GM03348 (cell line): Measurements from ENCODE around the gene PIGC.
A peak's percentile ranks its signal among the peaks of the same experiment; 100 is the strongest.

Experiments used
- DNase-seq: peaks from one replicate; pipeline ENCODE4 v3.0.0; 2012; ENCODE audit warnings: low spot score

PIGC gene

DNA sequence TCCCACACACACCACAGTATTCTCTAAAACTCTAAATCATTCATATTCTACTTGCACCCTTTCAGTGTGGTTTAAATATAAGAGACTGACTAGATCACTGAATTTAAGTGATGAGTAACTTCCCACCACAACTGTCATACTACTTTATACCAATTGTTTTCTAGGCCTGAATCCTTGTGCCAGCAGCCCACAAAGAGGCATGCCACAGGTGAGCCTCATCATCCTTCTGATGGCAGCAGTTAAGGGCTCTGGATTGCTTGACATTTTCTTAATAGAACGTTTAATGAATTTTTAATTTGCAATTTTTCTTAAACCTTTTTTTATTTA, 13.8 kb downstream of the PIGC start:
- DNase-seq, result no peak

DNA sequence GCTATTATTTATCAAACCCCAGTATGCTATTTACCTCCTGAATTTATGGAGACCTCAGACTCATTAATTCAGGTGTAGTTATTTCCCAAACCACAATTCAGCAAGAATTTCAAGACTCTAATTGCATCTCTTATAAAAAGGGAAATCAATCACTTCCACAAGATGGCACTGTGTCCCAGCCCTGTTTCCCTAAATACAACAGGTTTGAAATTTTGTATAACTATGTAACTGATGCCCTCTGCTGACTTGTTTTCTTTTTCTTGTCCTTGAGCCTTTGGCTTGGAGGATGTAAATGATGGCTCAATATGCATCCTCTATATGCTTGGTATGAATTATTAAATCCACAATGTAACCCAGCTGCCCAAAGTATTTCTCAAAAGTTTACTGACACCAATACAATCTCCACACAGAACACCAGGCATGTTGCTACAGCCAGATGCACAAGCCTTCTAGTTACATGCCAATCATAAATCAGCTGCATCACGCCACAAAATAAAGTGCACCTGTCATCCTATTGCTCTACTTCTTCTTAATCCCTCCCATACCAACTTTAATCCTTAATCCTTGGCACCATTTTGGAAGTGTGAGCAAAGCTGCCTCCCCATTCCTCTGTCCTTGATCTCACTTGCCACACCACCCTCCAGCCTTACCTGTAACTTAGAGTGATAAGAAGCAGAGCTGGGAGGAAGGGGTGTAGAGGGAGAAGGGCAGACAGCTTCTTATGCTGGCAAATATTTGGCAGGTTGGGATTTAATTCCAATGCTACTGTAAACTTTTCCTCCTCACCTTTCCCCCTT, 14.3 kb downstream of the PIGC start:
- peak; percentile 75 for DNase-seq

DNA sequence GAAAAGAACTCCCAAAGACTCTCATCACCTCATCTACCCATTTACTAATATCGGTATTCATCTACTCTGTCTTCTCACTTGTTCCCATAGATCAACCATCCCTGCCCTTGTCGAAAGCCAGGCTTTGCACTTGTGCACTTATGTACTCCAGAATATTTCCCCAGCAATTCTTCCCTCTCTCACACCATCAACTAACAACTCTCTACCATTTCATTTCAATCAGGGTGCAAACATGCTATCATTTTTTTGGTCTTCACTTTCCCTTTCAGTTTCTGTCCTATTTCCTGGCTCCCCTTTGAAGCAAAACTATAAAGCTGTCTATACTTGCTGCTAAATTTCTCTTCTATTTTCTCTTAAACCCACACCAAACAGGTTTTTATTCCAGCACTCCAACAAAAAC, 16.7 kb downstream of the PIGC start:
- DNase-seq, result no peak

DNA sequence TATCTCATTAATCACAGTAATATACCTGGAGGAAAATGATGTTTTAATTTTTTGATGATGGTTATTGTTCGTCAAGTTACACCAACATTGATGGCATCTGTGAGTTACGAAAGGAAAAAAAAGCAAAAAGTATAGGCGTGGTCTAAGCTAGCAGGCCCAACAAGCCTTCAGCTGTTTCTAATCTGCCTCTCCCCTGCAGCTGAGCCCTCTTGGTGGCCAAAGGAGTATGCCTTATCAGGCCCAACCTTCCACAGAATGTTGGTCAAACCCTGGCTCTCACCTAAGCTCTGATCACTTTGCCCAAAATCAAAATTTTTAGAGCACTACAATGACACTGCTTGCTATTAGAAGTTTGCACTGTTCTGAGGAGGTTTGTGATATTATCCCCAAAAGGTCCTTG, 18.5 kb downstream of the PIGC start:
- DNase-seq, result no peak

DNA sequence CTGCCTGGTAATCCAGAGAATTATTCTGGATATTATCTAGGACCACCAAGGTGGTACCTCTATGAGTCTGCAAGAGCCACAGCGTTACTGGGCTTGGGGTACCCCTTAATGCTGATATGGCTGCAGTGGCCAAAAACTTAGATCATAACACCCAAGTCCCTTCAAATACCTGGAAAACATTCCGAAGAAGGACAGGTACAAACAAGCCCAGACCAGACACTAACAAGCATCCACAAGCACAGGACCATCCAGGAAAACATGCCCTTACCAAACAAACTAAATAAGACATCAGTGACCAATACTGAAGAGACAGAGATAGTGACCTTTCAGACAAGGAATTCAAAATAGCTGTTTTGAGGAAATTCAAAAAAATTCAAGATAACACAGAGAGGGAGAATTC, 20.5 kb downstream of the PIGC start:
- DNase-seq, result no peak

DNA sequence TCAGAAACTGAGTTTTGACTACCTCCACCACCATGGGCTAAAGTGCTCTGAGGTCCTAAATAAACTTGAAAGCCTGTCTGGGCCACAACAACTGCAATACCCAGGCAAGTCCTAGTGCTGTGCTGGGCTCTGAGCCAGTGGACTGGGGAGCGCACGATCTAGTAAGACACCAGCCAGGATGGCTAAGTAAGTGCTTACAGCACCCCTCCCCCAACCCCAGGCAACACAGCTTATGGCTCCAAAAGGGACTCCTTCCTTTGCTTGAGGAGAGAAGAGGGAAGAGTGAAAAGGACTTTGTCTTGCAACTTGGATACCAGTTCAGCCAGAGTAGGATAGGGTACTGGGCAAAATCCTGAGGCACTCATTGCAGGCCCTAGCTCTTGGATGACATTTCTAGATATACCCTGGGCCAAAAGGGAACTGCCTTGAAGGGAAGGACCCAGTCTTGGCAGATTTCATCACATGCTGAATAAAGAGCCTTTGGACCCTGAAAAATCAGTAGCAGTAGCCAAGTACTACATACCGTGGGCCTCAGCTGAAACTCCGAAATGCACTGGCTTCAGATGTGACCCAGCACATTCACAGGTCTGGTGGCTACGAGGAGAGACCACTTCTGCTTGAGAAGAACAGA, 21.8 kb downstream of the PIGC start:
- DNase-seq, result no peak

DNA sequence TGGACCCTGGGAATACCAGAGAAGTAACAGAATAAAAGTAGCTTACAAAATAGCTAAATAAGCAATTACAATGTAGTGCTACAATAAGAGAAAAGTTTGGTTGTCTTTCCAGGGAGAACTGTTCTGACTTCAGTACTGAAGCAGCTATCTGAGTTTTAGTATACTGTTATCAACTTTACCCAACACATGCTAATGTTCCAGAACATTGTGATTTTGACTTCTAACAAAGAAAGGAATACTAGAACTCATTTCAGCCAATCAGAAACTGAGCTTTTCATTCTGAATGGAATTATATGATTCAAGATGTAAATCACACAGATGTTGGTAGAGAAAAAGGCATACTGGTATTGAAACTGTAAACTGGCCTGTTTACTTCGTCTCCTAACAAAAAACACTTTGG, 23.5 kb downstream of the PIGC start, which contains the start of gene C1orf105:
C1orf105 (plus strand) TSS at position 301 of the 400 bp plus-strand sequence. CDS start 201 bp downstream, outside the sequence.
- DNase-seq, result no peak

DNA sequence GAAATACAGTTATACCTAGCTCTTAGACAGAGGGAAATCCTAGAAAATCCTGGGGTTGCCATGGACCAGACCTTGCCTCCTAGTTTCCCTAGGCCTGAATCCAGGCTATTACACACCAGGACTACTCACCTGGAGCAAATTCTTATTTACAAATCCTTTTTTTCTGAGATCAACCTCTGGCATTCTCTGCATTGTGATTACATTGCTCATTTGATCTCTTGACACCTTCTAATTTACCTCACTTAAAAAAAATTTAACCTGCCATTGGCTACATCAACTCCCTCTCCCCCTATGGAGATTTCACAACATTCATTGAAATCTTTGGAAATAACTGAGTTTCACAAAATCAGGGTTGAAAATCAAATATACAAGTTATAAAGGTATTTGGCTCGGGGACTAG, 26.3 kb downstream of the PIGC start:
- DNase-seq, result no peak

DNA sequence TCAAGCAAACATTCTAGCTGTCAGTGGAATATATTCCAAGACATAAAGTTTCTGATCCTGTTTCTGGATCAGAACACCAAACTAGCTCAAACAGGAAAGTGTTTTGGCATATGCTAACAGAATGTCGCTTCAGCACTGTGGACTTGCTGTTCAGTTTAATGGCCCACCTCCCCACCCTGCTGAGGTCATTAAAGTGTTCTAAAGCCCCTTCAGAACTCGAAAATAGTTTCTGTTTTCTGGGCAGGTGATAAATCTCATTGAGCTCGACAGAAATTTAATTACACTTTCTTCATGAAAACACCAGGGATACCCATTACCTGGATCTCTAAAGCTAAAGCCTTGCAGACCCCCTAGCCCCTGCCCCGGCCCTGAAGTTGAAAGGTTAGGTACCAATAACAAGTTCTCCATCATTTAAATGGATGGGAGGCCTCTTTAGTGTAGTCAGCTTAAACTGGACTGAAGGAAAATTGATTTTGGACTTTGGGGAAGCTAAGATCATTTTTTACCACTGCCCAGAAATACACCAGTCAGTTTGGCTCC, 27.3 kb downstream of the PIGC start:
- DNase-seq, result no peak

DNA sequence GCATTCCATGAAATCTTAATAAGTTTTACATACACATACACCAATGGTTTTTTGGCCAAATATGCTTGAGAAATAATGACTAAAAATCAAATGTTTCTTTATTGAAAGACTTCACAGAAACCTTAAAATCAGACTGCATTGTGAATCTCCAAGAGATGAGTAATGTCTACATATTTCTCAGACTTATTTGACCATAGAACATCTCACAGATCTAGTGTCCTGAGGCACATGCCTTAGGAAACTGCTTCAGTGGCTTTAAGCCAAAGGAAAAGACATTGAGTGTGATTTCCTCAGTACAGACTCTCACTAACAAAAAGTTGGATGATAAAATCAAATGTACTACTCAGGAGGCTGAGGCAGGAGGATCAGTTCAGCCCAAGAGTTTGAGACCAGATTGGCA, 29.5 kb downstream of the PIGC start:
- peak; percentile 49 for DNase-seq

DNA sequence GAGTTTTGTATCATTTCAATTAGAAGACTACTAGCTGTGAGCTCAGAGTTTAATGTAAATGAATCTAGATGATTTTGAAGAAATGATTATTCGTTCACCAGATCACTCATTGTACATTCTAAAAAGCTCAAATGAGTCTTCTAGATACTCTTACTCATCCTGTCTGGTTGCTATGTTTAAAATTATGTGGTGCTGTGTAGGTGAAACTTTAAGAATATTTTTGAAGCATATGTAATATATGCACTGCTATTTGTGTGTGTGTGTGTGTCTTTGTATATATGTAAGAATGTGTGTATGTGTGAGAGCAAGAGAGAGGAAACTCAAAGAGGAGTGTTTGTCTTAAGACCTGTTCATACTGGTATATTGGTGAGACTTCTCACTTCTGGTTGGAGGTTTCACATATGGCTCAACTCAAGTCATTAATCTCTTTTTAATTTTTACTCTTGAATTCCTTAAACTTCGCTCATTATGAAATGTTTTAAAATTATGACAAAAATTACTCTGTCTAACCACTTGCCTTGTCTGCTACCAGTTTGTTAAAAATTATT, 32.0 kb downstream of the PIGC start:
- DNase-seq, result no peak

DNA sequence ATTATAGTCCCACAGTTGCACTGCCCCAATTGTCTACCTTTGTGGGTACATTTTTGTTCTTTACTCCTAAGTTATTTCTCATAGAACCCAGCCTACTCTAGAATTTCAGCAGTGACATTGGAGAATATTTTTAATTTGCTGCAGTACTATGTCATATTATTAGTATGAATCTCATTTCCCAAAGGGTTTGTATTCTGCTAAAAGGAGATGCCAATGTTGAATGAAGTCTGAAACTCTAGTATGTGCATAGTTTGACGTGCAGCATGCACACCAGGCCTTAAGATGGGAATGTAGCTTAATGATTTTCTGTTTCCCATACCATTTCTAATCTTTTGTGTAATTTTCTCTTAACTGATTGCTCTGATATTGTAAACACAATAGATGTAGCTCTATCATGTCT, 33.8 kb downstream of the PIGC start:
- no peak for DNase-seq

DNA sequence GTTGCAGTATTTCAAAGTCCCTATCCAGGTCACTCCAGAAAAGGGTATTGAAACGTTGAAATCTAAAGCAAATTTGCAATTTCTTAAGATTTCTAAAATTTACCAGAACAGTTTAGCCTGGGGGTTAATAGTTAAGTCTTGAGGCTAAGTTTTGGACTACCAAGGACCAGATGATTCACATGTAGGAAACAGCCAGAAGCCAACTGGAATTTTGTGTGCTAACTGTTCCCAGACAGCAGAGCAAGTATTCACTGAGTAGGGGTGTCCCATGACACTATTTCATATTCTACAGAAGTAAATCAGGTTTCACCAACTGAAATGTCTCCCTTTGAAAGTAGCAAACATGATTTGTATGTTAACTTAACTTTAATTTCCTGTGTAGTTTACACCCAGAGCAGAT, 34.9 kb downstream of the PIGC start:
- peak; percentile 41 for DNase-seq

DNA sequence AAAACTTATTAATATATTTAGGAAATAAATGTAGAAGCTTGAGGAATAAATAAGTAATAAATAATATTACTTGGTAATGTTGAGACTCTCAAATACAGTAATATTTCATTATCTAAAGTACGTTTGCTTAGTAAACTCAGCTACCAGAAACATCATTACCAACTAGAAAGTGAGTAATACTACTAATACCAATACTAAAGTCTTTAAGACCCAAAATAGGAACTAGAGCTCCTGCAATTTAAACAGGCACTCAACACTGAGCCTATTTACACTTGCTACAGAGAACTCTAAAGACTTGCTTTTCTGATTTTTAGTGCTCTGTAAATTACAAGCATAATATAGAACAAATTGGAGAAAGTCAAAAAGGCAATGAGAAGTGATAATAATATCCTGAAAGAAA, 36.9 kb downstream of the PIGC start:
- no peak for DNase-seq

DNA sequence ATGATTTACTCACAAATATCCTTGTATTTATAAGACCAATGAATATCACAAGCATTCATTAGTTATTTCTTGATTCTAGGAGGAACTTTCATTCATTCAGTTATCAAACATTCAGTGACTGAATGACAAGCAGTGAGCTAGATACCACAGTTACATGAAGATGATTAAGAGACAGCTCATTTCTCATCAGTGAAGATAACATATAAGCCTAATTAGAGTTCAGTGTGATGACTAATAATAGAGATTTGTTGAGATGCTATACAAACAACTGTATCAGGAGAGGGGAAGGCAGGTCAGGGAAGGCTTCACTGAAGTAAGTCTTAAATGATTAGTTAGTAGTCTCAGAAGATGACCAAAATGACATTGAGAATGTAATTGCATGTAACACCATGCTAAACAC, 38.0 kb downstream of the PIGC start:
- DNase-seq, result no peak

DNA sequence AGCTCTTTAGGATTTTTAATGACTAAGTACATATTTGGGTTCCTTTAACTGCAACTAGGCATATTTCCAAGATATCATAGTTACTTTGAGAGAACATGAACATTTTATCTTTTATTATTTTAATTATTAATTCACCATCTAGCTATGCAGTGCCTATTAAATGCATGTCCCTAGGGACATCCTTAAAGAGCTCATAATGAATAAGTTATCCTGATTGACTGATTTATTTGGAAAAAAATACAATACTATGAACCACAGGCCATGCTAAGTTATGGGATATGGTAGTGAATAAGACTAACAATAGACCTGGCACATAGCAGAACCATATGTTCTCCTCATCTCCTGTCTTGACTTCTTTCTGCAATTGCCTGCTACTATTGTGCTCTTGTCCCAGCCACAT, 39.7 kb downstream of the PIGC start:
- DNase-seq, result no peak

DNA sequence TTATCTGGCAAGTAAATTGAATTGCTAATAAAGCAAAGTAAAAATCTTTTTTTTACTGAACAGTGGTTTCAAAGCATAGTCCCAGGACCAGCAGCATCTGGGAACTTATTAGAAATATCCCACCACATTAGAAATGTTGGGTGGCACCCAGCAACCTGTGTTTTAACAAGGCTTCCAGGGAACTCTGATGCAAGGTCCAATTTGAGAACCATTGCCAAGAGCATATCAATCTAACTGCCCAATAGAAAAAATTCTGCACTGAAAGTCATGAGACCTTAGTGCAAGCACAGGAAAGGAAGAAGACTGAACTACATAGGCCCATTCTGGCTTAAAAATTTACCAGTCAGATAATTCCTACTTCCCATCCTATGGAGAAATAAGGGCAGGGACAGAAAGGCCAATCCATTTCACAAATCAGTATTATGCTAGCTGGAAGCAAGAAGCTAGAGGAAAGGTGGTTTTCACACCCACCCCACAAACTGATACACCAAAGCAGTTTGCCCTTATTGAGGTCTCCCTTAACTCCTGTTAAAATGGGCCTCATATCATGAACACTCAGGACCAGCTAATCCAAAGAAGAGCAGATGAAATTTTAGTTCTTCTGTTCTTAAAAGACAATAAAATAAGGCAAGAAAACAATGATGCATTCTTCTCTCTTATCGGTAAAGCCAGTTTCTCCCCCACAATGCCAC, 40.8 kb downstream of the PIGC start:
- no peak for DNase-seq

DNA sequence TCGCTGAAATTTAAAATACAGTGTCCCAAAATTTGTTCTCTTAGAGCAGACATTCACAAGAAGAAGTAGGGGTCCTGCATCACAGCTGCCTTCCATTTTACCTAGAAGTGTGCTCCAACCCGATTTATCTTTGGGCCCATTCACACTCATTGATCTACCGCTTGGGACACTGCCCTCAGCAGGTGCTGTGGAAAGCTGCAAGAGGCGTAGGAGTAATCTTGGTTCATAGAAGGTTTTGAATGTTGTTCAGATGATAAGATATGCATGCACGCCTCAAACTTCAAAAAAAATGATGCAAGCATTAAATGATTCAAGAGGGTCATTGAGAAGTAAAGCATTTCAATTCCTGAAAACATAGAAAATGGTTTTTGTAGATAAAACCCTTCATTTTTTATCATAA, 42.0 kb downstream of the PIGC start:
- no peak for DNase-seq

DNA sequence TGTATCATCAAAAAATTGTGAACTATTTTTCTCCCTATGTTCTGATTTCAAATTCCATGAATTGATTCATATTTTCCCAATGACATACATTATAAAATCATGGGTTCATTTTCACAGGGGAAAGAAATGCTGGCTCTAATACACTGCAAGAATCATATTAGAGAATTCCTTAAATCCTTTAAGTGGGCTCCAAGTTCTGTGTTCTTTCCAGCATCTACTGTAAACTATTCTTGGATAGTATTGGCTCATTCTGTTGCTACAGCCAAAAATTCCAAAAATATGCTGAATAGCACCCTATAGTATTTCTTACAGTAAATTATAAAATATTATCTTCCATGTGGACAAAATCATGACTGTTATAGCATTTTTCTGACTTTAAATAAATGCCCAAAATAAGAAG, 42.4 kb downstream of the PIGC start:
- no peak for DNase-seq

DNA sequence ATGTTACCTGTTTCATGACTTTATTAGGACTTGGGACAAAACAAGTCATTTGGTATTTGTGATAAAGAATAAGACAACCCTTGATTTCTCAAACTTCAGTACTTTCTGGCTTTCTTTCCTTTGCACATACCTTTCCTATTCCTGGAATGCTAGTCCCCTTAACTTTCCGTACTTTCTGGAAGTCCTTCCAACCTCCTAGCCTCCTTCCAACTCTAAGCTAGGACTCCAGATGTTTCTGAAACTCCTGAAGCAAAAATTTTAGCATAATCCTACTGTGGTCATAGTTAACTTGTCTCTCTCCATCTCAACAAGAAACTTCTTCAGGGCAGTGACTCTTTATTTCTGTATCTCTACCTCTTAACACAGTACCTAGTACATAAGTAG, 43.2 kb downstream of the PIGC start:
- DNase-seq, result no peak

DNA sequence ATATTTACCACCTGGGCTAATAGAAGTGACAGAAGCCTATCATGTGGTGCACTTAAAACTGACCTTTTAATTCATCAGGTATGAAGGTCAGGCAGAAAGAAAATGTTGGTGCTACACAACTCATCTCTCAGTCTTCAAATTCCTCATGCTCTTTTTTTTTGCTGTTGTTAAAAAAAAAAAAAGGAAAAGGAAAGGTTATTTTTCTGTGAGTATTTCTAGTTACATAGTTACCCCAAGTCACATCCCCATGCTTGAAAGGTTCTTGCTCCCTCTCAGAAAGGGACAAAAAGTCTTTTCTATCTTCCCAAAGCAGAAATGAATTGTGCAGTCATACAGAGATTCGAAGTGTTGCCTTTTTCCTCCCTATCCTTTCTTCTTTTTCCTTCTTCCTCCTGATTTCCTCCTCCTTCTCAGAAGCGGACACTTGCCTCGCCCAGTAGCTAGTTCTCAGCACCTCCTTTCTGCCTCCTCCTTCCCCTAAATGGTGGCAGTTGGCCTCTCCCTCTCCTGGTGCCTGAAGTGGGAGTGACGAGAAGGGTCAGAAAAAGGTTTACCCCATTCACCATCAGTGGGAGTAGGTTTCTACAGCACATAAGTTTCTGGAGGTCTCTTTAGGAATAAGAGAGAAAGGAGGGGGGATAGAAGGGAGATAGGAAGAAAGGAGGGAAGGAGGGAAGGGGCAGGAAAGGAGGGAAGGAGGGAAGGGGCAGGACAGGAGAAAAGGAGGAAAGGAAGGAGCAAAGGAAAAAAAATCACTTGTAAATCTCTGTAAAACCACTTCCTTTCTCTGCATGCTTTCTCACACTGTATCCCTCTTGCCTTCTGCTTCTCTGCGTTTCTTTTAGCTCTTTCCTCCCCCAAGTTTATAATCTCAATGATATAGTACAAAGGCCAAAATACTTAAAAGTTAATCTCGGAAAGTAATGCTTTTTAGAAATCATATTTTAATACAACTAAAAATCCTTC, 43.8 kb downstream of the PIGC start:
- no peak for DNase-seq
